Measurements from ENCODE around the gene LGSN.

GRCh38 chr6:63269470-63269869, 50.3 kb downstream of the LGSN start:
- TF ChIP-seq, protein P1, sequence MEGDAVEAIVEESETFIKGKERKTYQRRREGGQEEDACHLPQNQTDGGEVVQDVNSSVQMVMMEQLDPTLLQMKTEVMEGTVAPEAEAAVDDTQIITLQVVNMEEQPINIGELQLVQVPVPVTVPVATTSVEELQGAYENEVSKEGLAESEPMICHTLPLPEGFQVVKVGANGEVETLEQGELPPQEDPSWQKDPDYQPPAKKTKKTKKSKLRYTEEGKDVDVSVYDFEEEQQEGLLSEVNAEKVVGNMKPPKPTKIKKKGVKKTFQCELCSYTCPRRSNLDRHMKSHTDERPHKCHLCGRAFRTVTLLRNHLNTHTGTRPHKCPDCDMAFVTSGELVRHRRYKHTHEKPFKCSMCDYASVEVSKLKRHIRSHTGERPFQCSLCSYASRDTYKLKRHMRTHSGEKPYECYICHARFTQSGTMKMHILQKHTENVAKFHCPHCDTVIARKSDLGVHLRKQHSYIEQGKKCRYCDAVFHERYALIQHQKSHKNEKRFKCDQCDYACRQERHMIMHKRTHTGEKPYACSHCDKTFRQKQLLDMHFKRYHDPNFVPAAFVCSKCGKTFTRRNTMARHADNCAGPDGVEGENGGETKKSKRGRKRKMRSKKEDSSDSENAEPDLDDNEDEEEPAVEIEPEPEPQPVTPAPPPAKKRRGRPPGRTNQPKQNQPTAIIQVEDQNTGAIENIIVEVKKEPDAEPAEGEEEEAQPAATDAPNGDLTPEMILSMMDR (IDR thresholded peaks at IDR 0.05; ENCODE audit: insufficient read depth, low read length): no peak
- TF ChIP-seq POLR2AphosphoS5 (IDR thresholded peaks at IDR 0.05; ENCODE audit: low read depth): no peak
- TF ChIP-seq, protein P2, sequence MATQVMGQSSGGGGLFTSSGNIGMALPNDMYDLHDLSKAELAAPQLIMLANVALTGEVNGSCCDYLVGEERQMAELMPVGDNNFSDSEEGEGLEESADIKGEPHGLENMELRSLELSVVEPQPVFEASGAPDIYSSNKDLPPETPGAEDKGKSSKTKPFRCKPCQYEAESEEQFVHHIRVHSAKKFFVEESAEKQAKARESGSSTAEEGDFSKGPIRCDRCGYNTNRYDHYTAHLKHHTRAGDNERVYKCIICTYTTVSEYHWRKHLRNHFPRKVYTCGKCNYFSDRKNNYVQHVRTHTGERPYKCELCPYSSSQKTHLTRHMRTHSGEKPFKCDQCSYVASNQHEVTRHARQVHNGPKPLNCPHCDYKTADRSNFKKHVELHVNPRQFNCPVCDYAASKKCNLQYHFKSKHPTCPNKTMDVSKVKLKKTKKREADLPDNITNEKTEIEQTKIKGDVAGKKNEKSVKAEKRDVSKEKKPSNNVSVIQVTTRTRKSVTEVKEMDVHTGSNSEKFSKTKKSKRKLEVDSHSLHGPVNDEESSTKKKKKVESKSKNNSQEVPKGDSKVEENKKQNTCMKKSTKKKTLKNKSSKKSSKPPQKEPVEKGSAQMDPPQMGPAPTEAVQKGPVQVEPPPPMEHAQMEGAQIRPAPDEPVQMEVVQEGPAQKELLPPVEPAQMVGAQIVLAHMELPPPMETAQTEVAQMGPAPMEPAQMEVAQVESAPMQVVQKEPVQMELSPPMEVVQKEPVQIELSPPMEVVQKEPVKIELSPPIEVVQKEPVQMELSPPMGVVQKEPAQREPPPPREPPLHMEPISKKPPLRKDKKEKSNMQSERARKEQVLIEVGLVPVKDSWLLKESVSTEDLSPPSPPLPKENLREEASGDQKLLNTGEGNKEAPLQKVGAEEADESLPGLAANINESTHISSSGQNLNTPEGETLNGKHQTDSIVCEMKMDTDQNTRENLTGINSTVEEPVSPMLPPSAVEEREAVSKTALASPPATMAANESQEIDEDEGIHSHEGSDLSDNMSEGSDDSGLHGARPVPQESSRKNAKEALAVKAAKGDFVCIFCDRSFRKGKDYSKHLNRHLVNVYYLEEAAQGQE (IDR thresholded peaks at IDR 0.05; ENCODE audit: insufficient replicate concordance, low read depth): no peak
- no peak for TF ChIP-seq SPI1 (IDR thresholded peaks at IDR 0.05; ENCODE audit: borderline replicate concordance, low read depth)
